ENCODE measurements around the gene SMIM29.

Gene SMIM29

GRCh38 chr6:34240329-34241248 lies 8.2 kb downstream of the SMIM29 start:
- Histone ChIP-seq H3K79me1 (ENCODE audit: low read length) (peaks cover 28% of the 10 kb centered on the region), H3K23ac (ENCODE audit: low read length) (no peak overlapping the region), H4K91ac (ENCODE audit: low read depth, low read length) (no peak overlapping the region), H3K4ac (ENCODE audit: low read depth, low read length) (peak overlapping the region; percentile 24), H3K4me1 (ENCODE audit: control insufficient read depth in 1 of 2, insufficient read depth in 2 of 2, low read length in 2 of 2) (peaks cover 17 to 37% of the 10 kb centered on the region in 2 experiments), H2AFZ (ENCODE audit: insufficient read depth, low read length, poor library complexity) (no peak overlapping the region), H4K12ac (ENCODE audit: low read depth, low read length) (no peak overlapping the region), H2AK5ac (ENCODE audit: low read length) (no peak overlapping the region), H2BK5ac (ENCODE audit: low read depth, low read length, poor library complexity) (no peak overlapping the region), H3K4me3 (ENCODE audit: low read depth, low read length) (no peak overlapping the region), H3K14ac (ENCODE audit: low read length) (no peak overlapping the region), H3K18ac (ENCODE audit: low read length) (no peak overlapping the region), H3K9ac (ENCODE audit: low read length) (no peak overlapping the region), H3K79me2 (ENCODE audit: control insufficient read depth, insufficient read depth, low read length, poor library complexity) (peaks cover 17% of the 10 kb centered on the region), H2BK120ac (ENCODE audit: insufficient read depth, low read length, poor library complexity) (no peak overlapping the region), H3K27me3 (ENCODE audit: insufficient read depth, low read length) (no peaks in the 10 kb centered on the region), H3K36me3 (ENCODE audit: control insufficient read depth in 1 of 2, insufficient read depth in 2 of 2, low read length in 2 of 2) (peaks cover 45 to 52% of the 10 kb centered on the region in 2 experiments), H3K27ac (ENCODE audit: low read depth, low read length) (no peak overlapping the region), H4K8ac (ENCODE audit: low read depth, low read length) (no peak overlapping the region), H2BK12ac (ENCODE audit: low read length) (no peak overlapping the region), H3K4me2 (ENCODE audit: low read length) (no peak overlapping the region), H3K9me3 (ENCODE audit: insufficient read depth, low read depth, low read length) (no peaks in the 10 kb centered on the region)
- DNase-seq: no peak
- WGBS (ENCODE audit: extremely low coverage, insufficient coverage, insufficient read length): no CpG with 5 or more reads among the region's 22 CpGs

- Histone ChIP-seq H4K91ac (ENCODE audit: low read depth, low read length) (no peak overlapping the region), H3K79me1 (ENCODE audit: low read length) (peaks cover 30% of the 10 kb centered on the region), H3K27me3 (ENCODE audit: insufficient read depth, low read length) (no peaks in the 10 kb centered on the region), H3K18ac (ENCODE audit: low read length) (no peak overlapping the region), H4K12ac (ENCODE audit: low read depth, low read length) (no peak overlapping the region), H3K23ac (ENCODE audit: low read length) (no peak overlapping the region), H3K4me3 (ENCODE audit: low read depth, low read length) (no peak overlapping the region), H3K4ac (ENCODE audit: low read depth, low read length) (no peak overlapping the region), H3K4me2 (ENCODE audit: low read length) (no peak overlapping the region), H3K27ac (ENCODE audit: low read depth, low read length) (no peak overlapping the region), H3K36me3 (ENCODE audit: control insufficient read depth in 1 of 2, insufficient read depth in 2 of 2, low read length in 2 of 2) (peaks cover 41 to 47% of the 10 kb centered on the region in 2 experiments), H3K4me1 (ENCODE audit: control insufficient read depth in 1 of 2, insufficient read depth in 2 of 2, low read length in 2 of 2) (peaks cover 18 to 38% of the 10 kb centered on the region in 2 experiments), H2AK5ac (ENCODE audit: low read length) (no peak overlapping the region), H3K14ac (ENCODE audit: low read length) (no peak overlapping the region), H4K8ac (ENCODE audit: low read depth, low read length) (no peak overlapping the region), H3K9ac (ENCODE audit: low read length) (no peak overlapping the region), H2BK120ac (ENCODE audit: insufficient read depth, low read length, poor library complexity) (no peak overlapping the region), H2BK5ac (ENCODE audit: low read depth, low read length, poor library complexity) (no peak overlapping the region), H2BK12ac (ENCODE audit: low read length) (no peak overlapping the region), H2AFZ (ENCODE audit: insufficient read depth, low read length, poor library complexity) (no peak overlapping the region), H3K79me2 (ENCODE audit: control insufficient read depth, insufficient read depth, low read length, poor library complexity) (peaks cover 18% of the 10 kb centered on the region), H3K9me3 (ENCODE audit: insufficient read depth, low read depth, low read length) (no peaks in the 10 kb centered on the region)
- no peak for DNase-seq
- no CpG with 5 or more reads among the region's 2 CpGs for WGBS (ENCODE audit: extremely low coverage, insufficient coverage, insufficient read length)
These were observed 8.9 kb downstream of the SMIM29 start for GRCh38 chr6:34239893-34240292.

- Histone ChIP-seq H3K4me2 (ENCODE audit: low read length) (no peak overlapping the region), H2AFZ (ENCODE audit: insufficient read depth, low read length, poor library complexity) (no peak overlapping the region), H3K14ac (ENCODE audit: low read length) (no peak overlapping the region), H3K18ac (ENCODE audit: low read length) (no peak overlapping the region), H2BK12ac (ENCODE audit: low read length) (no peak overlapping the region), H3K36me3 (ENCODE audit: control insufficient read depth in 1 of 2, insufficient read depth in 2 of 2, low read length in 2 of 2) (peaks cover 41 to 45% of the 10 kb centered on the region in 2 experiments), H2AK5ac (ENCODE audit: low read length) (no peak overlapping the region), H4K8ac (ENCODE audit: low read depth, low read length) (no peak overlapping the region), H2BK5ac (ENCODE audit: low read depth, low read length, poor library complexity) (no peak overlapping the region), H3K4ac (ENCODE audit: low read depth, low read length) (no peak overlapping the region), H4K91ac (ENCODE audit: low read depth, low read length) (no peak overlapping the region), H3K79me2 (ENCODE audit: control insufficient read depth, insufficient read depth, low read length, poor library complexity) (peaks cover 21% of the 10 kb centered on the region), H4K12ac (ENCODE audit: low read depth, low read length) (no peak overlapping the region), H2BK120ac (ENCODE audit: insufficient read depth, low read length, poor library complexity) (no peak overlapping the region), H3K9ac (ENCODE audit: low read length) (no peak overlapping the region), H3K79me1 (ENCODE audit: low read length) (peaks cover 35% of the 10 kb centered on the region), H3K9me3 (ENCODE audit: insufficient read depth, low read depth, low read length) (no peaks in the 10 kb centered on the region), H3K4me1 (ENCODE audit: control insufficient read depth in 1 of 2, insufficient read depth in 2 of 2, low read length in 2 of 2) (peaks cover 20 to 40% of the 10 kb centered on the region in 2 experiments), H3K27me3 (ENCODE audit: insufficient read depth, low read length) (no peaks in the 10 kb centered on the region), H3K23ac (ENCODE audit: low read length) (no peak overlapping the region), H3K27ac (ENCODE audit: low read depth, low read length) (no peak overlapping the region), H3K4me3 (ENCODE audit: low read depth, low read length) (no peak overlapping the region)
- peak in 1 of 2 donors; percentile 1 for DNase-seq
- WGBS (ENCODE audit: extremely low coverage, insufficient coverage, insufficient read length): no CpG with 5 or more reads among the region's 3 CpGs
These were observed 9.3 kb downstream of the SMIM29 start for GRCh38 chr6:34239500-34239825.

GRCh38 chr6:34238585-34239499 lies 10.0 kb downstream of the SMIM29 start:
- Histone ChIP-seq H3K9ac (ENCODE audit: low read length) (peak overlapping the region; percentile 73), H3K36me3 (ENCODE audit: control insufficient read depth in 1 of 2, insufficient read depth in 2 of 2, low read length in 2 of 2) (peaks cover 35 to 39% of the 10 kb centered on the region in 2 experiments), H2BK5ac (ENCODE audit: low read depth, low read length, poor library complexity) (no peak overlapping the region), H3K27me3 (ENCODE audit: insufficient read depth, low read length) (no peaks in the 10 kb centered on the region), H4K91ac (ENCODE audit: low read depth, low read length) (no peak overlapping the region), H3K23ac (ENCODE audit: low read length) (no peak overlapping the region), H3K4me1 (ENCODE audit: control insufficient read depth in 1 of 2, insufficient read depth in 2 of 2, low read length in 2 of 2) (peaks cover 14 to 34% of the 10 kb centered on the region in 2 experiments), H4K8ac (ENCODE audit: low read depth, low read length) (peak overlapping the region; percentile 13), H2BK120ac (ENCODE audit: insufficient read depth, low read length, poor library complexity) (no peak overlapping the region), H3K4me3 (ENCODE audit: low read depth, low read length) (peak overlapping the region; percentile 85), H3K4me2 (ENCODE audit: low read length) (peak overlapping the region; percentile 88), H3K18ac (ENCODE audit: low read length) (peak overlapping the region; percentile 25), H3K79me2 (ENCODE audit: control insufficient read depth, insufficient read depth, low read length, poor library complexity) (peaks cover 21% of the 10 kb centered on the region), H3K79me1 (ENCODE audit: low read length) (peaks cover 33% of the 10 kb centered on the region), H3K14ac (ENCODE audit: low read length) (no peak overlapping the region), H3K27ac (ENCODE audit: low read depth, low read length) (peak overlapping the region; percentile 24), H2BK12ac (ENCODE audit: low read length) (peak overlapping the region; percentile 15), H3K4ac (ENCODE audit: low read depth, low read length) (peak overlapping the region; percentile 61), H2AFZ (ENCODE audit: insufficient read depth, low read length, poor library complexity) (no peak overlapping the region), H3K9me3 (ENCODE audit: insufficient read depth, low read depth, low read length) (no peaks in the 10 kb centered on the region), H2AK5ac (ENCODE audit: low read length) (no peak overlapping the region), H4K12ac (ENCODE audit: low read depth, low read length) (no peak overlapping the region)
- DNase-seq: no peak
- WGBS (ENCODE audit: extremely low coverage, insufficient coverage, insufficient read length): no CpG with 5 or more reads among the region's 14 CpGs
